Measurements from ENCODE around the gene SLC22A23. TPM values are rescaled to one million over a fixed set of nuclear protein-coding genes. Genes with fewer than 3 reads are reported as not detected.

SLC22A23 gene
- total and polyA plus RNA-seq, 4 donors: 4.9 to 45.4 (median 19.7) TPM

DNA sequence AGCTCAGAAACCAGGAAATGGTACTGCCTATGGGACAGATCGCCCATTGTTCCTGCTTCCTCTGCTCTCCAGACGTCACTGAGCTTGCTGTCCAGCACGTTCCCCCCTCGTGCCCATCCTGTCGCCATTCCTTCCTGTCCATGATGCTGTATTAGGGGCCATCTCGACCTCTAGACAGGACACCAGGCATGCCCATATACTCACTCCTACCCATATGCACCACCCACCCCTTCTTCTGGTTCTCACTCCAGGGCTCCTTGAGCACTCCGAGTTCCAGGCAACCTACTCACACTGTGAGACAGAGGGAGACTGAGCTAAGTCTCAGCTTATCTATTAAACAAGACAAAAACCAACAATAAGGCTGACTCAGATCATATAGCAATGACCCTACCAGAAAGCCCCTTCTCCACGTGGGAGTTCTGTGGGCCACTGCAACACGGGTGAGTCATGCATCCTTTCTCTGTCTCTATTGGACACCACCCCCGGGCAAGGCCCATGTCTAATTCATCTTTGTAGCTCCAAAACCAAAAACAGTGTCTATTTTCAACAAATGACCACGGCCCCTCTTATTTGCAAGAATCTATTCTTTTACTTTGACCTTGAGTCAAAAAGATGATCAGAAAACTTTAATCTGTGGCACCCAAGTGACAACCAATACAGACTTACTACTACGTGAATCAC is 132.4 kb downstream of the SLC22A23 start (continued):
- no peak for TF ChIP-seq CTCF (IDR thresholded peaks at IDR 0.05; ENCODE audit: low read depth, low read length, missing input control)
- peak in 1 of 2 donors; percentile 23 for TF ChIP-seq JUND (IDR thresholded peaks at IDR 0.05)
- TF ChIP-seq FOXA2 (IDR thresholded peaks at IDR 0.05): no peak

GRCh38 chr6:3323696-3324261 is 133.1 kb downstream of the SLC22A23 start:
- no peak overlapping the region for H3K4me3 ChIP-seq (ENCODE audit: low read depth in 1 of 3, low read length in 3 of 3)
- peaks cover 0 to 7% (median 3%) of the 10 kb centered on the region in 4 donors for H3K36me3 ChIP-seq (ENCODE audit: control insufficient read depth in 4 of 4, insufficient read depth in 3 of 4, low read depth in 1 of 4, low read length in 3 of 4)
- WGBS: 90% methylated on average over 21 of the region's 21 CpGs
- H3K4me1 ChIP-seq (ENCODE audit: control insufficient read depth in 4 of 4, insufficient read depth in 4 of 4, low read length in 3 of 4): no peaks in the 10 kb centered on the region
- no peaks in the 10 kb centered on the region for H3K9me3 ChIP-seq (ENCODE audit: control insufficient read depth in 4 of 4, low read length in 3 of 4)
- DNase-seq (ENCODE audit: low spot score): no peak
- no peak overlapping the region for H3K9ac ChIP-seq (ENCODE audit: low read depth in 1 of 2, low read length in 2 of 2)
- H3K27me3 ChIP-seq (ENCODE audit: control insufficient read depth in 4 of 4, insufficient read depth in 4 of 4, low read length in 3 of 4): no peaks in the 10 kb centered on the region
- peak overlapping the region in 1 of 2 donors; percentile 32 for H3K27ac ChIP-seq (ENCODE audit: low read depth in 1 of 2, low read length in 2 of 2)
- no peak for TF ChIP-seq HNF4G (IDR thresholded peaks at IDR 0.05)
- no peak for TF ChIP-seq GABPA (IDR thresholded peaks at IDR 0.05 in 1 of 2, conservative IDR thresholded peaks at IDR 0.05 in 1 of 2)
- no peak for TF ChIP-seq JUND (IDR thresholded peaks at IDR 0.05)
- TF ChIP-seq, protein P1, sequence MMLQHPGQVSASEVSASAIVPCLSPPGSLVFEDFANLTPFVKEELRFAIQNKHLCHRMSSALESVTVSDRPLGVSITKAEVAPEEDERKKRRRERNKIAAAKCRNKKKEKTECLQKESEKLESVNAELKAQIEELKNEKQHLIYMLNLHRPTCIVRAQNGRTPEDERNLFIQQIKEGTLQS (IDR thresholded peaks at IDR 0.05): no peak
- TF ChIP-seq ZBTB33 (IDR thresholded peaks at IDR 0.05): no peak
- no peak for TF ChIP-seq NR2F2 (IDR thresholded peaks at IDR 0.05)
- no peak for TF ChIP-seq EGR1 (IDR thresholded peaks at IDR 0.05; ENCODE audit: low read depth in 2 of 2)
- TF ChIP-seq RAD21 (IDR thresholded peaks at IDR 0.05): no peak
- TF ChIP-seq SP1 (IDR thresholded peaks at IDR 0.05): no peak
- no peak for TF ChIP-seq RXRA (IDR thresholded peaks at IDR 0.05)
- no peak for TF ChIP-seq CTCF (IDR thresholded peaks at IDR 0.05; ENCODE audit: low read depth, low read length, missing input control)
- no peak for TF ChIP-seq YY1 (IDR thresholded peaks at IDR 0.05)

- TF ChIP-seq RXRA (IDR thresholded peaks at IDR 0.05): no peak
- no peak for TF ChIP-seq JUND (IDR thresholded peaks at IDR 0.05)
- TF ChIP-seq HNF4G (IDR thresholded peaks at IDR 0.05): no peak
- no peak for TF ChIP-seq GABPA (IDR thresholded peaks at IDR 0.05 in 1 of 2, conservative IDR thresholded peaks at IDR 0.05 in 1 of 2)
- TF ChIP-seq FOXA2 (IDR thresholded peaks at IDR 0.05): no peak
- no peak for TF ChIP-seq SP1 (IDR thresholded peaks at IDR 0.05)
- TF ChIP-seq, protein P2, sequence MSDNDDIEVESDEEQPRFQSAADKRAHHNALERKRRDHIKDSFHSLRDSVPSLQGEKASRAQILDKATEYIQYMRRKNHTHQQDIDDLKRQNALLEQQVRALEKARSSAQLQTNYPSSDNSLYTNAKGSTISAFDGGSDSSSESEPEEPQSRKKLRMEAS (IDR thresholded peaks at IDR 0.05): no peak
- no peak for TF ChIP-seq NR2F2 (IDR thresholded peaks at IDR 0.05)
- TF ChIP-seq RAD21 (IDR thresholded peaks at IDR 0.05): no peak
- TF ChIP-seq, protein P3, sequence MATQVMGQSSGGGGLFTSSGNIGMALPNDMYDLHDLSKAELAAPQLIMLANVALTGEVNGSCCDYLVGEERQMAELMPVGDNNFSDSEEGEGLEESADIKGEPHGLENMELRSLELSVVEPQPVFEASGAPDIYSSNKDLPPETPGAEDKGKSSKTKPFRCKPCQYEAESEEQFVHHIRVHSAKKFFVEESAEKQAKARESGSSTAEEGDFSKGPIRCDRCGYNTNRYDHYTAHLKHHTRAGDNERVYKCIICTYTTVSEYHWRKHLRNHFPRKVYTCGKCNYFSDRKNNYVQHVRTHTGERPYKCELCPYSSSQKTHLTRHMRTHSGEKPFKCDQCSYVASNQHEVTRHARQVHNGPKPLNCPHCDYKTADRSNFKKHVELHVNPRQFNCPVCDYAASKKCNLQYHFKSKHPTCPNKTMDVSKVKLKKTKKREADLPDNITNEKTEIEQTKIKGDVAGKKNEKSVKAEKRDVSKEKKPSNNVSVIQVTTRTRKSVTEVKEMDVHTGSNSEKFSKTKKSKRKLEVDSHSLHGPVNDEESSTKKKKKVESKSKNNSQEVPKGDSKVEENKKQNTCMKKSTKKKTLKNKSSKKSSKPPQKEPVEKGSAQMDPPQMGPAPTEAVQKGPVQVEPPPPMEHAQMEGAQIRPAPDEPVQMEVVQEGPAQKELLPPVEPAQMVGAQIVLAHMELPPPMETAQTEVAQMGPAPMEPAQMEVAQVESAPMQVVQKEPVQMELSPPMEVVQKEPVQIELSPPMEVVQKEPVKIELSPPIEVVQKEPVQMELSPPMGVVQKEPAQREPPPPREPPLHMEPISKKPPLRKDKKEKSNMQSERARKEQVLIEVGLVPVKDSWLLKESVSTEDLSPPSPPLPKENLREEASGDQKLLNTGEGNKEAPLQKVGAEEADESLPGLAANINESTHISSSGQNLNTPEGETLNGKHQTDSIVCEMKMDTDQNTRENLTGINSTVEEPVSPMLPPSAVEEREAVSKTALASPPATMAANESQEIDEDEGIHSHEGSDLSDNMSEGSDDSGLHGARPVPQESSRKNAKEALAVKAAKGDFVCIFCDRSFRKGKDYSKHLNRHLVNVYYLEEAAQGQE (IDR thresholded peaks at IDR 0.05): no peak
- Histone ChIP-seq H3K9ac (ENCODE audit: low read depth in 1 of 2, low read length in 2 of 2) (no peak overlapping the region), H3K27ac (ENCODE audit: low read depth in 1 of 2, low read length in 2 of 2) (no peak overlapping the region)
Observed at GRCh38 chr6:3323148-3323547, 133.7 kb downstream of the SLC22A23 start.

More at GRCh38 chr6:3323148-3323547, 133.7 kb downstream of the SLC22A23 start:
- DNase-seq (ENCODE audit: low spot score): no peak
- Histone ChIP-seq H3K36me3 (ENCODE audit: control insufficient read depth in 4 of 4, insufficient read depth in 3 of 4, low read depth in 1 of 4, low read length in 3 of 4) (peaks cover 0 to 7% (median 3%) of the 10 kb centered on the region in 4 donors), H3K4me3 (ENCODE audit: low read depth in 1 of 3, low read length in 3 of 3) (no peak overlapping the region), H3K9me3 (ENCODE audit: control insufficient read depth in 4 of 4, low read length in 3 of 4) (no peaks in the 10 kb centered on the region), H3K27me3 (ENCODE audit: control insufficient read depth in 4 of 4, insufficient read depth in 4 of 4, low read length in 3 of 4) (no peaks in the 10 kb centered on the region), H3K4me1 (ENCODE audit: control insufficient read depth in 4 of 4, insufficient read depth in 4 of 4, low read length in 3 of 4) (no peaks in the 10 kb centered on the region)
- WGBS: 88% methylated on average over 3 of the region's 3 CpGs
